ENCODE data around the gene RHOD. TPM values are rescaled to one million over a fixed set of nuclear protein-coding genes. Genes with fewer than 3 reads are reported as not detected.

Gene RHOD
- total and polyA plus RNA-seq, 9 of the 15 experiments (the other 6 are each of a cell fraction or from before 2014, with no cell fraction given), result not detected

GRCh38 chr11:67031791-67032561 is 24.7 kb upstream of the RHOD start:
- no peak for DNase-seq (ENCODE audit: extremely low read depth in 1 of 4, low spot score in 3 of 4)
- no peak for ATAC-seq
- 25% methylated on average over 23 of the region's 23 CpGs for WGBS (ENCODE audit: insufficient coverage, low coverage, missing lambda C conversion rate)
- no peaks in the 10 kb centered on the region for H3K79me2 ChIP-seq (ENCODE audit: control insufficient read depth, insufficient read depth, low read length)
- TF ChIP-seq ZNF449 (CRISPR knock-in tag; IDR thresholded peaks at IDR 0.05) (no peak), ATF3 (IDR thresholded peaks at IDR 0.05) (peak; percentile 75), ATF3 (CRISPR knock-in tag; conservative IDR thresholded peaks at IDR 0.05) (no peak), FOSL1 (tag; conservative IDR thresholded peaks at IDR 0.05) (peak; percentile 38; the same call in 1 of the 2 replicates)
- H4K20me1 ChIP-seq (replicated peaks; ENCODE audit: control insufficient read depth, insufficient read depth, low read length), result peaks cover 4% of the 10 kb centered on the region
- no peak overlapping the region for H3K4me3 ChIP-seq
- peaks cover 26 to 60% of the 10 kb centered on the region in 2 experiments for H3K27me3 ChIP-seq (ENCODE audit: control insufficient read depth in 2 of 2, insufficient read depth in 2 of 2, low read length in 2 of 2)
- BruUV-seq (replicated peaks), result no TSS peak
- no peak overlapping the region for H2AFZ ChIP-seq (ENCODE audit: low read depth, low read length)
- H3K4me2 ChIP-seq (ENCODE audit: insufficient read depth, low read length), result no peak overlapping the region
- no peak for FAIRE-seq
- H3K9me1 ChIP-seq (ENCODE audit: control insufficient read depth, insufficient read depth, low read length), result no peaks in the 10 kb centered on the region
- in situ Hi-C loops (cut with MboI), result no loop called here
- H3K9ac ChIP-seq (ENCODE audit: insufficient read depth in 1 of 2, low read depth in 2 of 2, low read length in 2 of 2), result no peak overlapping the region
- H3K9me3 ChIP-seq (replicated peaks; ENCODE audit: control insufficient read depth, insufficient read depth, low read depth, low read length), result no peaks in the 10 kb centered on the region
- no peaks in the 10 kb centered on the region for H3K36me3 ChIP-seq (ENCODE audit: control insufficient read depth, insufficient read depth, low read length)
- CTCF ChIA-PET (ENCODE audit: low intra/inter-chr PET ratio), result no interaction called here
- POLR2A ChIA-PET, result interaction anchor here (1.5 kb wide), 1 partner anchor 15 kb away, joined by 4 read pairs; no protein-coding TSS in a partner anchor
- H3K27ac ChIP-seq (ENCODE audit: extremely low read depth, low read depth, low read length), result no peak overlapping the region
- peaks cover 0 to 8% of the 10 kb centered on the region in 2 experiments; a peak in 3 of 5 replicates for H3K4me1 ChIP-seq (replicated peaks in 1 of 2; ENCODE audit: control insufficient read depth in 2 of 2, insufficient read depth in 2 of 2, low read length in 2 of 2)
- intact Hi-C loops (cut with micrococcal nuclease), result no loop called here

Data from K562 (cell line).